HG02840 (cell line): Measurements from ENCODE around the gene LPIN2.

Experiments used
- ATAC-seq: cut with Tn5 transposase; IDR thresholded peaks from one replicate; pipeline ENCODE4 v1.9.1; 2021; ENCODE audit warnings: mild to moderate bottlenecking, moderate library complexity, moderate number of reproducible peaks; ENCODE audit not compliant: unreplicated experiment, low FRiP score

LPIN2 gene

GRCh38 chr18:2964361-2965010, 48.5 kb downstream of the LPIN2 start:
- ATAC-seq = no peak
